Measurements from ENCODE around the gene PNPLA7. TPM values are rescaled to one million over a fixed set of nuclear protein-coding genes. Genes with fewer than 3 reads are reported as not detected.
"Not testable (repeated sequence)": the region's sequence is repeated elsewhere in the genome, so short reads cannot be mapped to it uniquely, and the experiment has no call there.

PNPLA7 gene
- total RNA-seq, result 3.6 to 4.2 TPM (median 4.1 TPM) in 3 replicates
- long read RNA-seq, partial matches to known transcripts, result 3 of 5 reads
- long read RNA-seq, other reads (novel, unspliced or antisense), result 2 of 5 reads

GRCh38 chr9:137550231-137550621 lies at the start of gene PNPLA7:
Gene PNPLA7, minus strand, starts transcription at chr9:137550402. Its CDS starts 205 bp downstream, at chr9:137550197.
- TF ChIP-seq CTCF (IDR thresholded peaks at IDR 0.05), result no peak
- H3K4me3 Mint-ChIP-seq (ENCODE audit: unreplicated experiment), result peak within 1 kb of the TSS; percentile 70
- H3K9me3 Mint-ChIP-seq (ENCODE audit: low read depth), result no peaks in the 10 kb centered on the region
- no peaks in the 10 kb centered on the region for H3K27me3 Mint-ChIP-seq (ENCODE audit: low read depth)
- H3K36me3 Mint-ChIP-seq (ENCODE audit: low read depth), result peaks cover 5% of the 10 kb centered on the region
- peaks cover 18% of the 10 kb centered on the region for H3K4me1 Mint-ChIP-seq (ENCODE audit: low read depth)
- H3K27ac Mint-ChIP-seq (ENCODE audit: unreplicated experiment), result peak within 1 kb of the TSS; percentile 88
- DNase-seq (ENCODE audit: low spot score), result no peak

GRCh38 chr9:137598943-137599342 lies 48.7 kb upstream of the PNPLA7 start:
- no peak for TF ChIP-seq CTCF (IDR thresholded peaks at IDR 0.05)
- no peaks in the 10 kb centered on the region for H3K9me3 Mint-ChIP-seq (ENCODE audit: low read depth)
- H3K27ac Mint-ChIP-seq (ENCODE audit: unreplicated experiment), result no peak overlapping the region
- H3K4me3 Mint-ChIP-seq (ENCODE audit: unreplicated experiment), result no peak overlapping the region
- no peaks in the 10 kb centered on the region for H3K27me3 Mint-ChIP-seq (ENCODE audit: low read depth)
- DNase-seq (ENCODE audit: low spot score), result no peak
- H3K4me1 Mint-ChIP-seq (ENCODE audit: low read depth), result peaks cover 6% of the 10 kb centered on the region
- H3K36me3 Mint-ChIP-seq (ENCODE audit: low read depth), result no peaks in the 10 kb centered on the region

- DNase-seq (ENCODE audit: low spot score); H3K4me1 Mint-ChIP-seq (ENCODE audit: low read depth); H3K4me3 Mint-ChIP-seq (ENCODE audit: unreplicated experiment); H3K36me3 Mint-ChIP-seq (ENCODE audit: low read depth); H3K27ac Mint-ChIP-seq (ENCODE audit: unreplicated experiment); H3K9me3 Mint-ChIP-seq (ENCODE audit: low read depth); H3K27me3 Mint-ChIP-seq (ENCODE audit: low read depth): not testable (repeated sequence)
These were observed 46.4 kb upstream of the PNPLA7 start for GRCh38 chr9:137596577-137596976.

- no peak for TF ChIP-seq CTCF (IDR thresholded peaks at IDR 0.05)
- DNase-seq (ENCODE audit: low spot score), result no peak
- no peak overlapping the region for H3K4me3 Mint-ChIP-seq (ENCODE audit: unreplicated experiment)
These were observed 43.0 kb upstream of the PNPLA7 start for GRCh38 chr9:137593176-137593575.

GRCh38 chr9:137592767-137593166 lies 42.6 kb upstream of the PNPLA7 start:
- Mint-ChIP-seq H3K4me1 (ENCODE audit: low read depth) (peaks cover 9% of the 10 kb centered on the region), H3K27ac (ENCODE audit: unreplicated experiment) (no peak overlapping the region), H3K27me3 (ENCODE audit: low read depth) (no peaks in the 10 kb centered on the region), H3K36me3 (ENCODE audit: low read depth) (peaks cover 3% of the 10 kb centered on the region), H3K9me3 (ENCODE audit: low read depth) (no peaks in the 10 kb centered on the region), H3K4me3 (ENCODE audit: unreplicated experiment) (no peak overlapping the region)
- TF ChIP-seq CTCF (IDR thresholded peaks at IDR 0.05), result no peak
- DNase-seq (ENCODE audit: low spot score), result no peak

More at GRCh38 chr9:137593176-137593575, 43.0 kb upstream of the PNPLA7 start:
- H3K27ac Mint-ChIP-seq (ENCODE audit: unreplicated experiment), result no peak overlapping the region
- H3K4me1 Mint-ChIP-seq (ENCODE audit: low read depth), result peaks cover 5% of the 10 kb centered on the region
- H3K36me3 Mint-ChIP-seq (ENCODE audit: low read depth), result no peaks in the 10 kb centered on the region
- no peaks in the 10 kb centered on the region for H3K9me3 Mint-ChIP-seq (ENCODE audit: low read depth)
- no peaks in the 10 kb centered on the region for H3K27me3 Mint-ChIP-seq (ENCODE audit: low read depth)
